SK-N-SH (cell line): ENCODE data around the gene POLE2.
"Not testable (repeated sequence)": the region's sequence is repeated elsewhere in the genome, so short reads cannot be mapped to it uniquely, and the experiment has no call there.

Experiments used
- CHD2 ChIP-seq: fragments of 150-350 bp; IDR thresholded peaks from 2 replicates; pipeline ENCODE4 v1.6.1; 2018; ENCODE audit warnings: low read length; ENCODE audit not compliant: partially characterized antibody
- CTCF ChIP-seq: fragments of 200-600 bp; sonication (generic); IDR thresholded peaks from 2 replicates; pipeline ENCODE4 v1.6.1; 2017; ENCODE audit warnings: antibody characterized with exemption, mild to moderate bottlenecking, moderate library complexity
- FOSL2 ChIP-seq: IDR thresholded peaks from 2 replicates; pipeline ENCODE4 v1.4.0; 2012; ENCODE audit warnings: low read depth, mild to moderate bottlenecking, moderate library complexity, borderline replicate concordance
- FOXJ3 ChIP-seq: sonication (generic); formaldehyde crosslinking; IDR thresholded peaks from 2 replicates; pipeline ENCODE4 v1.5.1; 2020; ENCODE audit warnings: mild to moderate bottlenecking, missing genetic modification reagents
- MEF2A ChIP-seq: IDR thresholded peaks from 2 replicates; pipeline ENCODE4 v1.4.0; 2012; ENCODE audit warnings: low read depth, borderline replicate concordance
- MXI1 ChIP-seq: IDR thresholded peaks from 2 replicates; pipeline ENCODE4 v1.6.1; 2012; ENCODE audit warnings: mild to moderate bottlenecking, low read depth, low read length, improper control_type of control experiment
- POLR2AphosphoS5 ChIP-seq: IDR thresholded peaks from 2 replicates; pipeline ENCODE4 v1.6.1; 2012; ENCODE audit warnings: low read depth, low read length
- REST ChIP-seq: IDR thresholded peaks from 2 replicates; pipeline ENCODE4 v1.6.1; 2012; ENCODE audit warnings: mild to moderate bottlenecking, low read depth, low read length, moderate library complexity
- RFX5 ChIP-seq: IDR thresholded peaks from 2 replicates; pipeline ENCODE4 v1.6.1; 2012; ENCODE audit warnings: mild to moderate bottlenecking, improper control_type of control experiment, low read length
- YY1 ChIP-seq: IDR thresholded peaks from 2 replicates; pipeline ENCODE4 v1.4.0; 2012; ENCODE audit warnings: low read depth, mild to moderate bottlenecking
- ZBTB33 ChIP-seq: IDR thresholded peaks from 2 replicates; pipeline ENCODE4 v1.4.0; 2012; ENCODE audit warnings: low read depth, borderline replicate concordance

- TF ChIP-seq CTCF; CHD2; ZBTB33; YY1; POLR2AphosphoS5; RFX5; MEF2A; REST; FOXJ3 (CRISPR knock-in tag); FOSL2; MXI1: not testable (repeated sequence)
These were observed 68.7 kb downstream of the POLE2 start for GRCh38 chr14:49619273-49619672.
